ENCODE measurements around the gene AFAP1L2.

DNA sequence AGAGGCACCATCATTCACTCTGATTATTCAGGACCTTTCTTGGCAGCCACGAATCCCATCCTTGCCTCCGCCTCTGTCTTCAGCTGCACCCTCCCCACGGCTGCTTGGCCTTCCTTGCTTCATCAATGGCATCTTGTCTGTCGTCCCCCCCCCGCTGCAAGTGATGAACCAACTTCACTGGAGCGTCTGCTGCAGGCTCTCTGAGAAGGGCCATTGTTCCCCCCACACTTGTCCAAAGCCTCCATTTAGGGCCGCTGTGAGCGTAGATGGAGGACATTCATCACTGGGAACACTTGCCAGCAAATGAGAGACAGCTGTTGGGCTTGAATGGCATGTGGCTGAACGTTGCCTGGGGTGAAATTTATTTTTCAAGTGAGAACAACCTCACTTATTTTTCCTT, 20.1 kb downstream of the AFAP1L2 start:
- TF ChIP-seq, protein P1, sequence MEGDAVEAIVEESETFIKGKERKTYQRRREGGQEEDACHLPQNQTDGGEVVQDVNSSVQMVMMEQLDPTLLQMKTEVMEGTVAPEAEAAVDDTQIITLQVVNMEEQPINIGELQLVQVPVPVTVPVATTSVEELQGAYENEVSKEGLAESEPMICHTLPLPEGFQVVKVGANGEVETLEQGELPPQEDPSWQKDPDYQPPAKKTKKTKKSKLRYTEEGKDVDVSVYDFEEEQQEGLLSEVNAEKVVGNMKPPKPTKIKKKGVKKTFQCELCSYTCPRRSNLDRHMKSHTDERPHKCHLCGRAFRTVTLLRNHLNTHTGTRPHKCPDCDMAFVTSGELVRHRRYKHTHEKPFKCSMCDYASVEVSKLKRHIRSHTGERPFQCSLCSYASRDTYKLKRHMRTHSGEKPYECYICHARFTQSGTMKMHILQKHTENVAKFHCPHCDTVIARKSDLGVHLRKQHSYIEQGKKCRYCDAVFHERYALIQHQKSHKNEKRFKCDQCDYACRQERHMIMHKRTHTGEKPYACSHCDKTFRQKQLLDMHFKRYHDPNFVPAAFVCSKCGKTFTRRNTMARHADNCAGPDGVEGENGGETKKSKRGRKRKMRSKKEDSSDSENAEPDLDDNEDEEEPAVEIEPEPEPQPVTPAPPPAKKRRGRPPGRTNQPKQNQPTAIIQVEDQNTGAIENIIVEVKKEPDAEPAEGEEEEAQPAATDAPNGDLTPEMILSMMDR (IDR thresholded peaks at IDR 0.05), result no peak
- TF ChIP-seq POLR2A (IDR thresholded peaks at IDR 0.05), result no peak
